LNCaP clone FGC (cell line): Measurements from ENCODE around the gene SMARCB1.

Experiments
- DNase-seq: peaks from one replicate; pipeline ENCODE4 v3.0.0-alpha.2; 2011; ENCODE audit warnings: low read depth
- H3K4me3 ChIP-seq: 2 replicates; pipeline ENCODE4 v1.5.1; 2011; ENCODE audit warnings: mild to moderate bottlenecking, low read depth, low read length, control low read depth
- CTCF ChIP-seq: IDR thresholded peaks from 2 replicates; pipeline ENCODE4 v1.5.1; 2012; ENCODE audit warnings: mild to moderate bottlenecking; ENCODE audit not compliant: control insufficient read depth, insufficient read depth; ENCODE audit errors: extremely low read depth

SMARCB1 gene

GRCh38 chr22:23759566-23759965 is 27.2 kb upstream of the SMARCB1 start:
- no peak for TF ChIP-seq CTCF
- DNase-seq, result no peak
- H3K4me3 ChIP-seq, result no peak overlapping the region

GRCh38 chr22:23760056-23760455 is 26.7 kb upstream of the SMARCB1 start:
- H3K4me3 ChIP-seq, result no peak overlapping the region
- no peak for TF ChIP-seq CTCF
- DNase-seq, result no peak

- DNase-seq, result no peak
- H3K4me3 ChIP-seq, result no peak within 1 kb of the TSS
- no peak for TF ChIP-seq CTCF
Observed at GRCh38 chr22:23762842-23763578, 23.8 kb upstream of the SMARCB1 start, which contains the start of gene C22orf15. Gene C22orf15 (plus strand): TSS chr22:23762990. CDS start chr22:23763307, 317 bp downstream.

- H3K4me3 ChIP-seq, result no peak overlapping the region
- no peak for DNase-seq
- no peak for TF ChIP-seq CTCF
Observed at GRCh38 chr22:23763579-23763945, 23.2 kb upstream of the SMARCB1 start.

GRCh38 chr22:23763954-23764353 is 22.8 kb upstream of the SMARCB1 start:
- DNase-seq, result no peak
- H3K4me3 ChIP-seq, result no peak overlapping the region
- no peak for TF ChIP-seq CTCF

GRCh38 chr22:23764899-23765881 is 21.6 kb upstream of the SMARCB1 start:
- no peak overlapping the region for H3K4me3 ChIP-seq
- DNase-seq, result no peak
- TF ChIP-seq CTCF, result no peak
